Measurements from ENCODE around the gene SIK2.

The SIK2 gene

DNA sequence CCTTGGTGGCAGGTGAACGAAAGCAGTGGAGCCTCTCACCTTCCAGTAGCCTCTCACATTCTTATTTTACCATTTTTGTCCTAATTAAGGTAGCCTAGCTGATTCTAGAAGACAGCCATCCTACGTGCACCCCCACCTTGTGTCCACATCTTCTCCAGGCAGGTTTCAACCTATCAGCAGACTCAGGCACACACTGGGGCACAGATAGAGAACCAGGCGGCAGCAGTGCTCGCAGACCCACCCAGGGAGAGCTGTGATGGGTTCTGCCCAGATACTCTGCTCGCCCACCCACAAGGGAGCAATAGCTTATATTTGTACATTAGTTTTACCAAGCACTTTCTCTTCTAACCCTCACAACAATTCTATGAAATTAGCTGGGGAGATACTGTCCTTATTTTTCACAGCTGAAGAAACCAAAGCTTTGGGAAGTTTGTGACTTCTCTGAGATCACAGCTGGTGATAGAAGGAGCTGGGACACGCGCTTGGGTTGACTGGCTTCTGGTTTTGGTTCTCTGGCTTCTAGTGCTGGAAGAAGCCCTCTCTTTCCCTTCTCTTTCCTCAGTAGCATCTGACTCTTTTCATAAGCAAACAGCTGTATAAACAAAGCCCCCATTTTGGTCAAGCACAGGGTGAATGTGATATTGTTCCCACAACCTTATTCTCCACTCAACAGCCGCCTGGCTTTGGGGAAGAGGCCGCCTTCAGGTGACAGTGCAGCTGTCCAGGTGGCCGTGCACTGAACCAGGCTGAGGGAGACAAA is 127.0 kb downstream of the SIK2 start:
- H3K27me3 ChIP-seq (ENCODE audit: insufficient read depth, poor library complexity, severe bottlenecking) = no peaks in the 10 kb centered on the region
- DNase-seq (ENCODE audit: low spot score) (no peak), ATAC-seq (ENCODE audit: low read depth) (no peak)
- H3K27ac ChIP-seq (ENCODE audit: poor library complexity, severe bottlenecking) = no peak overlapping the region
- H3K4me3 ChIP-seq (ENCODE audit: severe bottlenecking) = no peak overlapping the region
- TF ChIP-seq, protein P1, sequence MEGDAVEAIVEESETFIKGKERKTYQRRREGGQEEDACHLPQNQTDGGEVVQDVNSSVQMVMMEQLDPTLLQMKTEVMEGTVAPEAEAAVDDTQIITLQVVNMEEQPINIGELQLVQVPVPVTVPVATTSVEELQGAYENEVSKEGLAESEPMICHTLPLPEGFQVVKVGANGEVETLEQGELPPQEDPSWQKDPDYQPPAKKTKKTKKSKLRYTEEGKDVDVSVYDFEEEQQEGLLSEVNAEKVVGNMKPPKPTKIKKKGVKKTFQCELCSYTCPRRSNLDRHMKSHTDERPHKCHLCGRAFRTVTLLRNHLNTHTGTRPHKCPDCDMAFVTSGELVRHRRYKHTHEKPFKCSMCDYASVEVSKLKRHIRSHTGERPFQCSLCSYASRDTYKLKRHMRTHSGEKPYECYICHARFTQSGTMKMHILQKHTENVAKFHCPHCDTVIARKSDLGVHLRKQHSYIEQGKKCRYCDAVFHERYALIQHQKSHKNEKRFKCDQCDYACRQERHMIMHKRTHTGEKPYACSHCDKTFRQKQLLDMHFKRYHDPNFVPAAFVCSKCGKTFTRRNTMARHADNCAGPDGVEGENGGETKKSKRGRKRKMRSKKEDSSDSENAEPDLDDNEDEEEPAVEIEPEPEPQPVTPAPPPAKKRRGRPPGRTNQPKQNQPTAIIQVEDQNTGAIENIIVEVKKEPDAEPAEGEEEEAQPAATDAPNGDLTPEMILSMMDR (IDR thresholded peaks at IDR 0.05; ENCODE audit: poor library complexity, severe bottlenecking) = no peak
- H3K36me3 ChIP-seq (ENCODE audit: low read depth) = peaks cover 11% of the 10 kb centered on the region; the same call in 1 of the 2 replicates
- no peaks in the 10 kb centered on the region for H3K4me1 ChIP-seq (ENCODE audit: insufficient read depth, poor library complexity, severe bottlenecking)
- H3K9me3 ChIP-seq (ENCODE audit: severe bottlenecking) = no peaks in the 10 kb centered on the region

DNA sequence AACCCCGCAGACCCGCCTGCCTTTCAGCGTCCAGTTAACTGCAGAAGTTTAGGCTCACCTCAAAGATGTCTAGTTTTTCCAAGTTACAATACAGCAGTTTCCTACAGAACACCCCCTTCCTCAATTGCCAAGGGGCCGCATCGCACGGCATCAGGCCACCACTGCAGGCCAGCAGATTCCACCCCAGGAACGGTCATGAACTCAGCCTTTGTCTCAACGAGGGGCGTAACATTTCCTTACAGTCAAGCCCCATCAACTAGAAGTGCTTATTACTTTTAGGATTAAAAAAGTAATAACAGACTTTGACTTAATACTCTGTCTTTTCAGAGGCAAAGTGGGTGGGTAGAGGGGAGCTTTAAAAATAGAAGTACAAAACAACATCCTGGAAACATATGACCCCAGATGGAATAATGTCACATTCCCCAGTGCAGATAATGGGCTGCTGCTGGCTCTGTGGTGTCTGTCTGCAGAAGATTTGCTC is 127.6 kb downstream of the SIK2 start:
- Histone ChIP-seq H3K36me3 (ENCODE audit: low read depth) (peaks cover 5% of the 10 kb centered on the region; the same call in 1 of the 2 replicates), H3K9me3 (ENCODE audit: severe bottlenecking) (no peaks in the 10 kb centered on the region), H3K4me1 (ENCODE audit: insufficient read depth, poor library complexity, severe bottlenecking) (peaks cover 2% of the 10 kb centered on the region), H3K4me3 (ENCODE audit: severe bottlenecking) (no peak overlapping the region), H3K27me3 (ENCODE audit: insufficient read depth, poor library complexity, severe bottlenecking) (no peaks in the 10 kb centered on the region), H3K27ac (ENCODE audit: poor library complexity, severe bottlenecking) (no peak overlapping the region)
- DNase-seq (ENCODE audit: low spot score) = no peak
- no peak for ATAC-seq (ENCODE audit: low read depth)
- TF ChIP-seq, protein P1 (IDR thresholded peaks at IDR 0.05; ENCODE audit: poor library complexity, severe bottlenecking) = no peak

DNA sequence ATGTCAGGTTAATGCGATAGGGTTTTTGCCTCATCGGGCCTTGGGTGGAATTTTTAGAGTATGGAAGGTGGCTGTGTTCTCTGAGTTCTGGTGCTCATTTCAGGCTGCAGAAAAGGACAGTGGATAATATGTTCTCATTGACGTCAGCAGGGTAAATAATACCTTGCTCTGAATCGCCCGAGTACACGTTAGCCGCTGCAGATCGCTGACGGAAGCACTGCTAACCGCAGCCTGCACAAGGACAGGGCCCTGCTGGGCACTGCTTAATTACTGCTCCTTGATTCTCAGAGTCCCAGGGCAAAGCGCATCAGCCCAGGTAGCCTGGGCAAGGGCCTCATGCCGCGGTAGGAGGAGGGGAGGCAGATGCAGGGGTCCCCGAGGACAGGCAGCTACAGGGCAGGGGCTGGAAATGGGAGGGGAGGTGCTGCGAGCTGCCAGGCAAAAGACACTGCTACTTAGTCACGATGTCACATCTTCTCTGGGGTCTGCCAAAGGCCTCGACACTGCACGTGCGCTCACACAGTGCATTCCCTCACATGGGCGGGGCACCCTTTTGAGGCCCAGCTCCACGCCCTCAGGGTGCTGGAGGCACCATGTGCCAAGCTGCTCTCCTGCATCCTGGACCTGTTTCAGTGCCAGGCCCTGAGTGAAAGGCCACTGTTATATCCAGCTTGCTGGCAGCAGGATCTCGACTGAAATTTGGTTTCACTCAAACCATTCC is 128.8 kb downstream of the SIK2 start:
- Histone ChIP-seq H3K4me1 (ENCODE audit: insufficient read depth, poor library complexity, severe bottlenecking) (peaks cover 13% of the 10 kb centered on the region), H3K27me3 (ENCODE audit: insufficient read depth, poor library complexity, severe bottlenecking) (no peaks in the 10 kb centered on the region), H3K4me3 (ENCODE audit: severe bottlenecking) (no peak overlapping the region), H3K9me3 (ENCODE audit: severe bottlenecking) (no peaks in the 10 kb centered on the region), H3K27ac (ENCODE audit: poor library complexity, severe bottlenecking) (no peak overlapping the region), H3K36me3 (ENCODE audit: low read depth) (no peaks in the 10 kb centered on the region)
- TF ChIP-seq, protein P1 (IDR thresholded peaks at IDR 0.05; ENCODE audit: poor library complexity, severe bottlenecking) = no peak
- DNase-seq (ENCODE audit: low spot score) (no peak), ATAC-seq (ENCODE audit: low read depth) (no peak)

DNA sequence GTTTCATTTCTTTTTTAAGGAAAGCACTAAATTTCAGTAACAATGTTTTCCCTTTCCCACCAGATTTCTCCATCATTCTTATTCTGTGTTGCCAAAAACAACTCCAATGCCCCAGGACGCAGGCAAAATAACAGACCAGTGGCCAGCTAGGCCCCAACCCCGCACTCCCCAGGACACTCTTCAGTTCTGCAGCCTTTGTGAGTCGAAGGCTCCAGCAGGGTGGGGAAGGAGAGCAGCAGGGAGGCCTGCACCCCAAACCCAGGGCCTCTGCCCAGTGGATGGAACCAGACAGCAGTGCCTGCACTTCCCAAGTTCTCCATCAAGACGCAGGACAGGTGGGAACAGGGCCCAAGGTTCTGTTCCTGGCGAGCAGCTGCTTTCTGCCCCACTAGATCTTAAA is 129.6 kb downstream of the SIK2 start:
- Histone ChIP-seq H3K4me3 (ENCODE audit: severe bottlenecking) (no peak overlapping the region), H3K27me3 (ENCODE audit: insufficient read depth, poor library complexity, severe bottlenecking) (no peaks in the 10 kb centered on the region), H3K9me3 (ENCODE audit: severe bottlenecking) (no peaks in the 10 kb centered on the region), H3K36me3 (ENCODE audit: low read depth) (no peaks in the 10 kb centered on the region), H3K27ac (ENCODE audit: poor library complexity, severe bottlenecking) (no peak overlapping the region), H3K4me1 (ENCODE audit: insufficient read depth, poor library complexity, severe bottlenecking) (peaks cover 18% of the 10 kb centered on the region)
- ATAC-seq (ENCODE audit: low read depth) (no peak), DNase-seq (ENCODE audit: low spot score) (no peak)
- TF ChIP-seq, protein P1 (IDR thresholded peaks at IDR 0.05; ENCODE audit: poor library complexity, severe bottlenecking) = no peak
